GM18502 (cell line): Measurements from ENCODE around the gene RAB11FIP4.

Experiments
- ATAC-seq: cut with Tn5 transposase; IDR thresholded peaks from one replicate; pipeline ENCODE4 v1.9.1; 2021; ENCODE audit warnings: mild to moderate bottlenecking; ENCODE audit not compliant: unreplicated experiment, poor library complexity

Gene RAB11FIP4

DNA sequence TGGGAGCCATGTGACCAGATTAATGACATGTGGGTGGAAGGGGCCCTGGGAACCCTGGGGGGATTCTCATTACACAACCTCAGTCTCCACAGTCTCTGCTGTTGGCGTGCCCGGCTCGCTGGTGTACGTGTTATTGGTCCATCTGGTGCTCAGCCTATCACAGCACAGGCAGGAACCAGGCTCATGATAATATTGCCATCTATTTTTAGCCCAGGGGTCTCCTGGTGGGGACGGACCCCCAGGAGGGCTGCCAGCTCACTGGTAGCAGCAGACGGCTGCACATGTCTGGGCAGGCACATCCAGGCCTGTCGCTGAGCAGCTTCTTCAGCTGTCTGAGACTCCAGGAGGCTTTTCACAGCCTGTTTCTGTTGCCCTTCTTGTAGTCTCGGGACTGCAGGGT lies 123.8 kb downstream of the RAB11FIP4 start:
- no peak for ATAC-seq

DNA sequence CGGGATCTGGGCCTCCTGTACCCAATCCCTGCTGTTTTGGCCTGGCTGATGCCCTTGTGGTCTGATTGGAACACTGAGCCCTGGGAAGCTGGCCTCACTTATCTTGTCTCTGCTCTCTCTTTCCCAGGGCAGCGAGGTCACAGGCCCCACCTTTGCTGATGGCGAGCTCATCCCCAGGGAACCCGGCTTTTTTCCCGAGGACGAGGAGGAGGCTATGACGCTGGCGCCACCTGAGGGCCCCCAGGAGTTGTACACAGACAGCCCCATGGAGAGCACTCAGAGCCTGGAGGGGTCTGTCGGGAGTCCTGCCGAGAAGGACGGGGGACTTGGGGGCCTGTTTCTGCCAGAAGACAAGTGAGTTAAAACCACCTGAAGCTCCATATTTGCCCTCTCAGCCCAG lies 126.0 kb downstream of the RAB11FIP4 start:
- ATAC-seq, result no peak

DNA sequence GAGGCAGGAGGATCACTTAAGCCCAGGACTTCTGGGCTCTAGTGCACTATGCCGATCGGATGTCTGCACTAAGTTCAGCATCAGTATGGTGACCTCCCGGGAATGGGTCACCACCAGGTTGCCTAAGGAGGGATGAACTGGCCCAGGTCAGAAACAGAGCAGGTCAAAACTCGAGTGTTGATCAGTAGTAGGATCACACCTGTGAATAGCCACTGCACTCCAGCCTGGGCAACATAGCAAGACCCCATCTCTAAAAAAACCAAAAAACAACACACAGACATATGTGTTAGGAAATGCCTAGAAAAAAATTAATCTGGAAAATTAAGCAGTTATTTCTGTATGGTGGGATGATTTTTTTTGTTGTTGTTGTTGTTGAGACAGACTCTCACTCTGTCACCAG lies 127.0 kb downstream of the RAB11FIP4 start:
- no peak for ATAC-seq

DNA sequence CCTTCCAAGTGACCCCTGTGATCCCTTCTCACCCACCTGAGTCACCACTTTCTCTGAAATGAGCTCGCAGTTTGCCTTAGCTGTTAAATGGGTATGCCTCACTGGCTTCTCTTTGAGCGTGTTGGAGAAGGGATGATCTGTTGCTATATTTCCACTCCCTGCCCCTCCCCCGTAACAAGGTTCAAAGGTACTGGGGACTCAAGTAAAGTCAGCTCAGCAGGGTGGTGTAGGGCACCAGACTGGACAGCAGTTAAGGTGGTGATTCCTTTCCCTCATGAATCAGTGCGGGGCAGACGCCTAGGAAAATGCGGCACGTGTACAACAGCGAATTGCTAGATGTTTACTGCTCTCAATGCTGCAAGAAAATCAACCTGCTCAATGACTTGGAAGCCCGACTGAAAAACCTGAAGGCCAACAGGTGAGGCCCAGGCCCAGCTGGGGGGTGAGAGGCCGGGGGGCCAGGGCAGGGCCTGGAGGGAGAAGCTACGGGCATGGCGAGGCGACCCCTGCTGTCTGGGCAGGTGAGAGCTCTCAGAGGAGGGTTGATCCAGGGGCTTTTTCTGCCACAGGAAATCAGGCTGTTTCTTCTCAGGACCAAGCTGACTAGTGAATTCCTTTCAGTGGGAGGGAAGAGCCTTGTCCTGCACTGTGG lies 130.3 kb downstream of the RAB11FIP4 start:
- ATAC-seq, result no peak

DNA sequence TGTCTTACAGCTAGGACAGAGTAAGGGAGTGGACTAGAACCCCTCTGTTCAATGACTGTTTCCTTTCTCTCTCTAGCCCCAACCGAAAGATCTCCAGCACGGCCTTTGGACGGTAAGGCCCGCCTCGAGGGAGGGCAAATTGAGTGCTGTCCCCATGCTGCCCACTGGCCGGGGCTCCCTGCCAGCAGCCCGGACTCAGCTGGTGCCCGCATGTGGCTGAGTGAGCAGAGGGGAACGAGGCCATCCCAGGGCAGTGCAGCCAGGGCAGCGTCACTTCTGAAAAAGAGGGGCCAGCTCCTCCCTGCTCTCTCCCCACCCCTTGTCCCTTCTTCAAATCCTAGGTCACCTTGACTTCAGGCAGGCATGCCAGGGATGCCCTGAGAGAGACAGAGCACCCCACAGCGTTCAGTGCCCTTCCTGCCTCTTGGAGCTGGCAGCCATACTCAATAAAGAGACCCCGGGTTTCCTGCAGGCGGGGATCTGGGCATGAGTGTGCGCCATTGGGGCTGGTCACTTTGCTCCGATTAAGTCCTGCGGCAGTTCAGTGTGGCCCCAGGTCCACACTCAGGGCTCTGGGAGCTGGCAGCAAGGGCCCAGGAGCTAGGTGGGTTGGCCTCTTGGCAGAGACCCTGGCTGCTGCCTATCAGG lies 130.9 kb downstream of the RAB11FIP4 start:
- no peak for ATAC-seq

DNA sequence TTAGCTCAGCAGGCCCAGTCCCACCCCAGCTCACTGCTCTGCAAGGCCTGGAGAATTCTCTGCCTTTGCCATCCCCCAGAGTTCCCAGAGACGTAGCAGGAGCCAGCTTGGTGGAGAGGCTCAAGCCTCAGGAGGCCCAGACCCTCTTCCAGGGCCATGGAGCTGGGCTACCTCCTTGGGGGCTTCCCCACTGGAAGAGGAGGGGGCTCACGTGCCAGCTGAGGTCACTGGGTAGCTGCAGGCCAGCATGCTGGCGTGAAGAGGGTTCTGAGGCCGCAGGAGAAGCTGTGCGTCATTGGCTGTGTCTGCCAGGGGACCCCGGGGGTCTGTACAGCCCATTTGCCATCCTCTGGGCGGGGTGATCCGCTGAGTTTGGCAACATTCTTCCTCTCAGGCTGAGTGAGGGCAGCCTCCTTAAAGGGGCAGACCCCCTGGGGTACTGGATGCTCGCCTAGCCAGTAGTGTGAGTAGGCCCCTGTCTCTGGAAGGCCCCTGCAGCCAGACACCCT lies 131.6 kb downstream of the RAB11FIP4 start:
- no peak for ATAC-seq

DNA sequence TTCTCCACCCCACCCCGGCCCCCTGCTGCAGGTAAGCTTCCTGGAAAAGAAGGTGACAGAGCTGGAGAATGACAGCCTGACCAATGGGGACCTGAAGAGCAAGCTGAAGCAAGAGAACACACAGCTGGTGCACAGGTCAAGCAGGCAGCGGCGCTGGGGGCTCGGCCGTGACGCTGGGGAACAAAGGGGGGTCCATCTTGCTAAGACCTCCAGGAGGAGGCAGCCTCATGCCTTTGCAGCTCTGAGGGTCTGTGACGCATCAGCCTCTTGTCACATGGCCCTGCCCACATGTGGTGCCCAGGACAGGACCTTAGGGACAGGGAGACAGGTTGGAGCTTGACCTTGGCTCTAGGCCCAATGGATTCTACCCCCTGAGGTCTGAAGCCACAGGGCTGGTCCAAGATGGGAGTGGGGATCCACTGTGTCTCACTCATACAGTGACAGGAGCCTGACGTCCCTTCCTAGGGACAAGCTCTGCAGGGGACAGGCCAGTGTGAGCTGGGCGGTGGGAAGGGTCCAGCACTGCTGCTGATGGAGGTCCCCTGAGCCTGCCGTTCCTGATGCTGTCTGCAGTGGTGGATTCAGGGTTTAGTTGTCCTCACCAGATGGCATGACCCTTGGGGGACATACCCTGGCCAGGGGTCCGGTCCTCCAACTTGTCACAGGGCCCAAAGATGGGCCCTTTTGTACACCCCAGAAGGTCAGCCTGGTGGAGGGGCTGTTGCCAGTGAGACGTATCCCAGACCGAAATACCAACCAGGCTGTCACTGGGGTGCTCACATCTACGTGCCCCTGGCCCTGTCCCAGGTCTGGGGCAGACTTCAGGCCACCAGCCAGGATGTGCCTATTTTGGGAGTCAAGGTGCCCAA lies 132.6 kb downstream of the RAB11FIP4 start:
- no peak for ATAC-seq

DNA sequence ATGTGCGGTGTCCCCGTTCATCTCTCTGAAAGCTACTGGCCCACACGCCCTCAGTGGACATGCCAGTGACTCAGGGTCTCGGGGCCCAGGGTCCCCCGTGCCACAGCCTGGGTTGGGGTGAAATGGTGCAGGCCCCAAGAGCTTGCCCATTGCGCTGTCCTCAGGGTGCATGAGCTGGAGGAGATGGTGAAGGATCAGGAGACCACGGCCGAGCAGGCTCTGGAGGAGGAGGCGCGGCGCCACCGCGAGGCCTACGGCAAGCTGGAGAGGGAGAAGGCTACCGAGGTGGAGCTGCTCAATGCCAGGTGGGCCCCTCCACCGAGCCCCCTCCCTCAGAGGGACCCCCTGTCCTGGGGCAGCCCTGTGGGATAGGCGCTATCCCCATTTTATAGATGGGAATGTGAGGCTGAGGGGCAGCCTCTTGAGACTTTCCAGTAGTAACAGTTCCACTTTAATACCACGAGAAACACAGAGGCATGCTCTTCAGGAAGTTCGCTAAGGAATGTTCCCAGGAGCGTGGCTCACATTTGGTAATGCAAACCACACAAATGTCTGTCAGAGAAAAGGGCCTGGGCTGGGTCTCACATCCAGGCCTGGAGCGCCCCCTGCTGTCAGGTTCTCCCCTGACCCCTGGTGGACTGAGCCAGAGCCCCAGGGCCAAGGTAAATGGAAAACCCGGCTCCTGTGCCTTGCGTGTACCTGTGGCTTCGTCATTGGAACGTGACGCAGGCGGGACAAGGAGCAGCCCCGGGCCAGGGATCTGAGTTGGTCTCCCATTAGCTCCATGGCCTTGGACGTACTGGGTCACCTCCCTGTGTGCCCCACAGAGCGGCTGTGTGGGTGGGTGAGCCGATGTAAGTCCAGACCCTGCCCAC lies 133.7 kb downstream of the RAB11FIP4 start:
- ATAC-seq, result no peak

DNA sequence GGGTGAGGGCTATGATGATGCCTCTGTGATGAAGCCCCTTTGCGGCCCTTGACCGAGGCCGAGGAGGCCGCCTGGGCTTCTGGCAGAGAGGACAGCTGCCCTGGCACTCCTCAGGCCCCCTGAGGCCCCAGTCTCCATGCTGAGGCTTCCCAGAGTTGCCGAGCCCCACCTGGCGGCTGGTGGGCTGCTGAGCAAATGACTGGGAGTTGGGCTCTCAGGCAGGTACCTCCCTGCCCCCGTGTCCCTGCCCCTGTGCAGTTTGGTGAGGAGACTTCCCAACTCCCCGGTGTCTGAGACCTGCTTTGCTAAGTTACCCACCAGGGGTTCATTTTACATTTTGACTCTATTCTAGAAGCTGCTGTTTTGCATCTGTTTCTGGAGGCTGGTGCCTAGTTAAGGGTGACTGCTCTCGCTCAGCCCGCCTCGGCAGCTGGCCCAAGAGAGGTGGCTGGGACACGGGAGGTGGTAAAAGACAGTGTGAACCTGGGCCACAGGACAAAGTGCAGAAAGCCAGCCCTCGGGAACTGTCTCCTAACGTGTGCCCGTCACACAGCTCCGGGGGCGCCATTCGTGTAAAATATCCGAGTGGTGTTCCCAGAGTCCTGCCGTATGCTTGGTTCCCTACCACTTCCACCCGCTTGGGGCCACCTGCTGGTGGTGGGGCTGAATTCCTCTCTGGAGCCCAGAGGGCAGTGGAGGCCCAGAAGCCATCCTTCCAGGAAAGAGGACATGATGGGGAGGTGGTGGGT lies 134.5 kb downstream of the RAB11FIP4 start:
- no peak for ATAC-seq

DNA sequence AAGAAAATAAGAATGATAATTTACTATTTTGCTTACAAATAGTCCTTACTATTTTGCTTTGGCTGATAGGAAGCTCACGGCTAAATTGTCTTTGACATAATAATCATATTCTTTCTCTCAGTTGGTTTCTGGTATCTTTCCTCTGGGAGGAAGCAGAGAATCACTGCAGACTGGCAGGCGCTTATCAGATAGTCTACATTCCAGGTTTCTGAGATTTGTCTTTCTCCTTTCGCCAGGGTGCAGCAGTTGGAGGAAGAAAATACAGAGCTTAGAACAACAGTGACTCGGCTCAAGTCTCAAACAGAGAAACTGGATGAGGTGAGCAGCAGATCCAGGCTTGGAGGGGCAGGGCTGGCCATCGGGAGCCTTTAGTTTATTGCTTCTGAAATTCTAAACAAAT lies 136.1 kb downstream of the RAB11FIP4 start:
- no peak for ATAC-seq

DNA sequence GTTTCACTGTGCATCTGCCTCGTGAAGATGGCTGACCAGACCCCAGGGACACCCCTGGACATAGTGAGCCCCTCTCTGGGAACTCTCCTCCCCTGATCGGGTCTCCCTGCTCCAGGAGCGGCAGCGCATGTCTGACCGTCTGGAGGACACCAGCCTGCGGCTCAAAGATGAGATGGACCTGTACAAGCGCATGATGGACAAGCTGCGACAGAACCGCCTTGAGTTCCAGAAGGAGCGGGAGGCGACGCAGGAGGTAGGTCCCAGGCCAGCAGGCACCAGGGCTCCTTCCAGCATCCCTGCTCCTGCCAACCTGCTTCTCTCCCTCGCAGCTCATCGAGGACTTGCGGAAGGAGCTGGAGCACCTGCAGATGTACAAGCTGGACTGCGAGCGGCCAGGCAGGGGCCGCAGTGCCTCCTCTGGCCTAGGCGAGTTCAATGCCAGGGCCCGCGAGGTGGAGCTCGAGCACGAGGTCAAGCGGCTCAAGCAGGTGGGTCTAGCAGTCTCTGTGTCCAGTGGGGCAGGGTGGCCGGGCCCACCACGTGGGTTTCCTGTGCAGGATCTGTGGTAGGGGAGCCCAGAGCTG lies 136.9 kb downstream of the RAB11FIP4 start:
- ATAC-seq, result no peak

DNA sequence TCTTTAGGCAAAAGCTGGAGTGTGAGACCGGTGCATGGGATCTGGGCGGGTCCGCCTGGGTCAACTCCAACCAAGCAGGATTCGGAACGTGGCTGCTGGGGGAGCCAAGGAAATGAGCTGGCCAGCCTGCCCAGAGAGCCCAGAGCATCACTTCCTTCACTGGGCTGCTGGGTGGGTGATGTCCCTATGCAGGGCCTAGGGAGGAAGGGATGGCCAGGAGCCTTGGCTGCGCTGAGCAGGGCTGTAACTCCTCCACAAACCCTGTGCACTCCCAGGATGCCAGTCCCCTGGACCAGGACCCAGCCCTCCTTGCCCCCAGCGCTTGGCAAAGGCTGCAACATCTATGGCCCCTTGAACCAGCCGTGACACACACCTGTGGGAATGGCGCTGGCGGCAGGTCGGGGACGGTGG lies 138.4 kb downstream of the RAB11FIP4 start:
- no peak for ATAC-seq

DNA sequence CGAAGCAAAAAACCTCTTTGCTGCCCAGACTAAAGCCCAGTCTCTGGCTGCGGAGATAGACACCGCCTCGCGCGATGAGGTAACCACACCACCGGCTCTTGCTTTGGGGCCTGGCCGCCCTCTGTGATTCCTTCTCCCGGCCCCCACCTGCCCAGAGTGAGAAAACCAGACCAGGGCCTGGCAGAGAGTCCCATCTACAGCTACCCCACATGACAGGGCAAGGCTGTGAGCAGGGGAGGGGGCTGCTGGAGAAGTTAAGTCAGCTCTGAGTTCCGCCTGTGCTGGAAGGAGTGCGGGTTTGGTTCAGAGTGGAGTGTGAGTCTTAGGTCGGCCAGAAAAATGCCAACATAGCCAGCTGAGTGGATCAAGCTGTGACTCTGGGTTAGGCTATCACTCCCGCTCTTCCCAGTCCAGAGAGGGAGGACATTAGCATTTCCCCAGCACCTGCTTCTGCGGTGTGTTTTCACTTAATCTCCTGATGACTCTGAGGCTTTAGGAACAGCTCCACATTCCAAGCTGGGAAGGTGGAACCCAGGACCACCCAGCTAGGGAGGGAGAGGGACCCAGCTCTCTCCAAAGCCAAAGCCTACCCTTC lies 139.0 kb downstream of the RAB11FIP4 start:
- no peak for ATAC-seq

DNA sequence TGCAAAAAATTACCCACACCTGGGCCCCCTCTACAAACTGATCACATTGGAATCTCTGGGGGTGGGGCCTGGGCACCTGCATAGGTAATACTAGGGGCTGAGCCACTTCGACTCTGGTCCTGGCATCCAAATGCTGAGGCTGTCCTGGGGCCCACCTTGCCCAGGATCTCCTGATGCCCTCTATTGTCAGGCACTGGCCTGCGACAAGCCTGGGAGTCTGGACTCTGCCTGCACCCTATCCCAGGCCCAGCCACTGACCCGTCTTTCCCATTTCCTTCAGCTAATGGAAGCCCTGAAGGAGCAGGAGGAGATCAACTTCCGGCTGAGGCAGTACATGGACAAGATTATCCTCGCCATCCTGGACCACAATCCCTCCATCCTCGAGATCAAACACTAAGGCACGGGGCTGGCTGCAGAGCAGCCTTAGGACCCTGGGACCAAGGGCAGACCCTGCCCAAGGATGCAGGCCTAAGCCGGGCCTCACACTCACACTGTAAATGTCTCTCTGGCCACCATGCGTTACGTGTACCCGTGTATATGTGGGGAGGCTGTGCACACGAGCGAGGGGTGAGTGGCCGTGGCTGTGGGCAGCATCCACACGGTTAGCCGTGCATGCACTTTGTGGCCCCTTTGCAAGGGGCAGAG lies 140.0 kb downstream of the RAB11FIP4 start:
- ATAC-seq, result no peak

DNA sequence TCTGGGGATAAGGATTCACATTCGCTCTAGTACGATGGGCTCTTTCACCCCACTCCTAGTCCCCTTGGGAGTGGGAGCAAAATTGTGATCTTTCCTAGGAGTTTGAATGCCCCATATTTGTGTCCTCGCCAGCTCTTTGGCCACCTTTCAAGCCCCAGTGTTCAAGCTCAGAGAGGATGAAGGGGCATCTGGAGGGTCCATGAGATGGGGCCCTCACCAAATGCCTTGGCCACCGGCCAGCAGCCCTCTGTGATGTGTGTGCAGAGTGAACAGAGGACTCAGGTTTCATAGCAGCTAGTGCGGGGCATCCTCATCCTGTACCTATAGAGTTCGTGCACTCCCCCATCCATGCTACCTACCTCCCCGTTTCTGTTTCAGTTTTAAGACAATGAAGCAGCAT lies 140.6 kb downstream of the RAB11FIP4 start:
- ATAC-seq, result no peak

DNA sequence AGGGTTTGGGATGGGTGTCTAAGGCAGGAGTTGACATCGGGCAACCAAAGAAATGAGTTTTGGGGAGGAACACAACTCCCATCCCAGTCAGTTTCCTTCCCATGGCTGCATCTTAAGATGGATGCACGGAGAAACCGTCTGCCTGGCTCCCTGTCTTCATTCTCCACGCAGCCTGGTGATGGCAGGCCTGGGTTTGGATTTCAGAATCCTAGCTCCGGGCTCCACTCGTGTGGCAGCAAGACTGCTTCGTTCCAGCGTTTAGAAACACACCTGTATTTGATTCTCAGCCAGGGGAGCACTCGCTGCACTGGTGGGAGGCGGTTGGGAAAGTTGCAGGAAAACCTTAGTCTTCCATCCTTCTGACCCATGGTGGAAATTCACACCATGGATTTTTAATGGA lies 141.1 kb downstream of the RAB11FIP4 start:
- ATAC-seq, result no peak

DNA sequence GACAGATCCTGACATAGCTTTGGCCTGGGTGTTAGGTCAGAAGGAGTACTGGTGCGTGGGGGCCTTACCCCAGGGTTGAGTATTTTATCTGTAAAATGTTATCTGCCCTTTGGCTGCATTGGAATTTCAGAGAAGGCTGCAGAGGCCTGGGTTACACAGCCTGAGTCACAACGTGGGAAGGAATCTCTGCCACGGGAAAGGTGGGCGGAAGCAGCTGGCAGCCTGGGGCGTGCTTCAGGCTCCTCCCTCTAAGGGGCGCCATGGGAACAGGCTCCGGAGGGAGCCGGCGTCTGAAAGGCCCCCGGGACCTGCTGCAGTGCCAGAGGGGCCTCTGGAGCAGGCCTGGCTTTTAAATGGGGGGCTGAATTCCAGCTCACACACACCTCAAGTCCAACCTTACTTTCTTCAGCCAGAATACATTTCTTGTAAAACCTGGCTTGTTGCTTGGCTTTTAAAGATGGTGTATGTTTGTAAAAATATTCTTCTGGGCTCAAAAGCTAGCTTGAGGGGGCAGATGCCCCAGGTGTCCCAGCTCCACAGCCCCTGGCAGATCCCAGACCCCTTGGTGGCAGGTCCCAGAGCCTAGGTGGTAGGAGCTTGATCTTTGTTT lies 142.2 kb downstream of the RAB11FIP4 start:
- ATAC-seq, result no peak
